Muscle of leg (tissue), 11 donors: Measurements from ENCODE around the gene IDI1. TPM values are rescaled to one million over a fixed set of nuclear protein-coding genes. Genes with fewer than 3 reads are reported as not detected.
A peak's percentile ranks its signal among the peaks of the same experiment; 100 is the strongest.
"Not testable (repeated sequence)": the region's sequence is repeated elsewhere in the genome, so short reads cannot be mapped to it uniquely, and the experiment has no call there.

ENCODE experiments used
- DNase-seq: peaks from one replicate; pipeline ENCODE4 v3.0.0; 2013
- H3K27ac ChIP-seq: one replicate; pipeline ENCODE4 v1.5.1; 2013; ENCODE audit warnings: mild to moderate bottlenecking, low read length, control low read depth
- H3K27me3 ChIP-seq: one replicate; pipeline ENCODE4 v1.6.1; 2013; ENCODE audit warnings: low read length; ENCODE audit not compliant: control insufficient read depth, insufficient read depth
- H3K36me3 ChIP-seq: one replicate; pipeline ENCODE4 v1.6.1; 2013; ENCODE audit warnings: low read length; ENCODE audit not compliant: control insufficient read depth, insufficient read depth
- H3K4me1 ChIP-seq: one replicate; pipeline ENCODE4 v1.6.1; 2013; ENCODE audit warnings: low read length; ENCODE audit not compliant: control insufficient read depth, insufficient read depth
- H3K4me3 ChIP-seq: one replicate; pipeline ENCODE4 v1.5.1; 2013; ENCODE audit warnings: low read length, control low read depth
- H3K9me3 ChIP-seq: replicated peaks from 2 replicates; pipeline ENCODE4 v1.6.1; 2013; ENCODE audit warnings: low read depth, low read length; ENCODE audit not compliant: control insufficient read depth
- WGBS: methylation state at CpG from one replicate; pipeline ENCODE4 v1.1.5; 2013; ENCODE audit warnings: missing lambda C conversion rate; ENCODE audit not compliant: insufficient coverage; 5-methylcytosine and 5-hydroxymethylcytosine counted together
- polyA plus RNA-seq, 8 donors: library from polyadenylated mRNA; unstranded; fragments of 120-200 nt; gene quantifications; one replicate each; pipeline versions ENCODE4 v1.2.1 to v1.2.3, GENCODE V29; 2013; ENCODE audit warnings: inconsistent platforms in 1 of 8, low replicate concordance in 1 of 8; ENCODE audit not compliant: insufficient read length in 8 of 8, insufficient read depth in 1 of 8
- total RNA-seq: library from RNA; stranded (reverse); fragments of 120-200 nt; gene quantifications from one replicate; pipeline ENCODE4 v1.2.4, GENCODE V29; 2013

The IDI1 gene
- total and polyA plus RNA-seq, 9 donors = 29.7 to 55.0 (median 43.9) TPM

DNA sequence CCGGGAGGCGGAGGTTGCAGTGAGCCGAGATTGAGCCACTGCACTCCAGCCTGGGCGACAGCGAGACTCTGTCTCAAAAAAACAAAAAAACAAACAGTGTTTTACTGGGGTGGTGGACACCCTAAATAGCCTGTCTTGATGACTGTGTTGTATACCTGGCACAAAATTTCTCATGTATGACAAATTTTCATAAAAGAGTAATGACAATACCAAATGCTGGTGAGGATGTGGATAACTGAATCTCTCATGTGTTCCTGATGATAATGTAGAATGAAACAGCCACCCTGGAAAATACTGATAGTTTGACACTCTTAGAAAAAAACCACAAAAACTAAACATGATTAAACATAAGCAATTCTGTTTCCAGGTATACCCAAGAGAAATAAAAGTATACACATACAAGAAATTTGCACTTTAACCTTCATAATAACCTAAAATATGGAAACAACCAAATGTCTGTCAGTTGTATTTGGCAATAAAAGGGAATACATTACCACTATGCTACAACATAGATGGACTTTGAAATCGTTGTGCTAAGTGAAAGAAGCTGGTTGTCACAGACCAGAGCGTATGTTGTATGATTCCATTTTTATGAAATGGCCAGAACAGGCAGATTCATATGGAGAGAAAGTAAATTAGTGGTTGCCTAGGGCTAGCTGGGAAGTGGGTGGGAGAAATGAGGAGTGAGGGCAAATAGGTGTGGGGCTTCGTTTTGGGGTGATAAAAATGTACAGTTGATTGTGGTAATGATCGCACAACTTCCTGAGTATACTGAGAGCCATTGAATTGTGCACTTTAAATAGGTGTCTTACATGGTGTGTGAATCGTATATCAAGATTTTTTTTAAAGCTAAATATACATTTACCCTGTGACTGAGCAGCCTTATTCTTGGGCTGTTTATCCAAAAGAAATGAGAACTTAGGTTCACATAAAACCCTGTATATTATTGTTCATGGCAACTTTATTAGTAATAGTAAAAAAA, 19.8 kb upstream of the IDI1 start:
- 79% methylated on average over 4 of the region's 10 CpGs for WGBS
- DNase-seq = no peak
- Histone ChIP-seq H3K9me3 (no peaks in the 10 kb centered on the region), H3K4me3 (no peak overlapping the region), H3K27ac (no peak overlapping the region), H3K4me1 (no peaks in the 10 kb centered on the region), H3K36me3 (peaks cover 2% of the 10 kb centered on the region), H3K27me3 (no peaks in the 10 kb centered on the region)

- H3K27ac ChIP-seq, H3K27me3 ChIP-seq, H3K4me1 ChIP-seq, H3K9me3 ChIP-seq, H3K36me3 ChIP-seq, H3K4me3 ChIP-seq, DNase-seq: not testable (repeated sequence)
- WGBS = 100% methylated on average over 1 of the region's 8 CpGs
Measured at GRCh38 chr10:1066734-1067133, 17.8 kb upstream of the IDI1 start.

DNA sequence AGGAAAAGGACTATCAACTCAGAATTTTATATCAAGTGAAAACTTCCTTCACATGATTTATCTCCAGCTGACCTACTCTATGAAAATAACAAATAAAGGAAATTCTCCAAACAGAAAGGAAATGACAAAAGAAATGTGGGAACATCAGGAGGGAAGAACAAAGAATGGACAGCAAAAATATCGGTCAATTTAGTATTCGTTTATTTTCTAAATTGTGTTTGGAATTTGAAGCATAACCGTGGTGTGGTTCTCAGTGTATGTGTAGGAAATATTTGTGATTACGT, 16.0 kb upstream of the IDI1 start:
- H3K36me3 ChIP-seq = peaks cover 4% of the 10 kb centered on the region
- H3K9me3 ChIP-seq = no peaks in the 10 kb centered on the region
- H3K4me1 ChIP-seq = no peaks in the 10 kb centered on the region
- H3K27me3 ChIP-seq = no peaks in the 10 kb centered on the region
- H3K27ac ChIP-seq = no peak overlapping the region
- H3K4me3 ChIP-seq = no peak overlapping the region
- WGBS = 100% methylated on average over 2 of the region's 4 CpGs
- DNase-seq = no peak

DNA sequence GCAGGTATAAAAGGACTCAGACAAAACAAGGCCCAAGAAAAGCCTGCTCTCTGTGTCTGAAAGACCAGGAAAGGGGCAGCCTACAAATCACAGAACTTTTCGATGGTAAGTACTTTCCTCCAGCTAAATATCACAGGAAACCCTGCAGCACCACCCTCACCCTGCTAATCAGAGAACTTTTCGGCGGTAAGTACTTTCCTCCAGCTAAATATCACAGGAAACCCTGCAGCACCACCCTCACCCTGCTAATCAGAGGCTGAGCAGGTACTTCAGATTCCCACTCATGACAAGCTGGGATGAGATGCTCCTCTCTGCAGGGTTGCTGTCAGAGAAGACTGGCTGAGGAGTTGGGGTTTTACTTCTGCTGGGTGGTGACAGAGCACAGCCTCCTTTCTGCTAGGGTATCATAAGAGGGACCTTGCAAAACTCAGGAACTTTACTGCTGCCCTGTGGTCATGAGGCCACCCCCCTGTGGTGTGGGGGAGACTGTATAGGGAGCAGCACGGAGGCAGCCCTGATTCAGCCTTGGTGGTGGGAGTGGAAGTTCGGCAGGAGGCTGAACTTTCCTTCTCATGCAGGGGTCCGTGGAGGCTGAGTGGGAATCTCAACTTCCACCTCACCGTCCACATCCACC, 14.4 kb upstream of the IDI1 start:
- no peak overlapping the region for H3K4me3 ChIP-seq
- no peaks in the 10 kb centered on the region for H3K4me1 ChIP-seq
- H3K27ac ChIP-seq = no peak overlapping the region
- 80% methylated on average over 1 of the region's 7 CpGs for WGBS
- H3K9me3 ChIP-seq = no peaks in the 10 kb centered on the region
- peaks cover 6% of the 10 kb centered on the region for H3K36me3 ChIP-seq
- no peaks in the 10 kb centered on the region for H3K27me3 ChIP-seq
- no peak for DNase-seq

DNA sequence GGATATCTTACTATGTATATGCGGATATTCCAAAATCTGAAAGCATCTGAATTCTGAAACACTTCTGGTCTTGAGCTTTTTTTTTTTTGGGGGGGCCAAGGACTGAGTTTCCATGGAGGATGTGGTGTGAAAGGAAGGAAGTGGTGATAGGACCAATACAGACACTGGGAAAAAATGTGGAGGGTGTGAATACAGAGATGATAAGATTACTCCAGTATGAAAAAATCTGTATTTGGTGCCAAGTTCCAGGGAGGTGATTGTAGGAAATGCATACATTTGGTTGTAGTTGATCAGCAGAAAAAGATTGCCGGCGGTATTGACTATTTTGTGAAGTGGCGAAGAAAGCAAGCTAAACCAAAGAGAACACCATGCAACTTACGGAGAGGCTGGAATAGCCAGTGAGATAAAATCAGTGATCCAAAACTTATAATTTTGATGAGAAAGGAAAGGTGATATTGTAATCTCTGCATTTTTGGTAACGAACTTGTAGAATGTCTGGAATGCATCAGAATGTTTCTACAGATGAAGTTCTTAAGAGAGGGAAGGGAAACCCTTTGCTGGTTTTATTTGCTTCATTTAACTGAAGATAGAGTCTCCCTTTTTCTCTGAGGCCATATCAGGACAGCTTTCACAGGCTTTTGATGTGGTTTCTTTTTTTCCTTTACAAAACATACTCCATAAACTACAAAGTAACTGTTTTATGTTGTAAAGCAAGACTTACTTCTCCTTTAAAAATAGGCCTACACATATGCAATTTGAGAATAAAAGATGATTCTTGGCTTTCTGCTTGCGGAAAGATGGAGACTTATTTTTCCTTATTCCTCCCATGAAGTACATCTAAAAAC, 13.2 kb upstream of the IDI1 start:
- Histone ChIP-seq H3K36me3 (peaks cover 6% of the 10 kb centered on the region), H3K27me3 (no peaks in the 10 kb centered on the region), H3K4me3 (no peak overlapping the region), H3K9me3 (no peaks in the 10 kb centered on the region), H3K4me1 (peaks cover 9% of the 10 kb centered on the region), H3K27ac (no peak overlapping the region)
- DNase-seq = no peak
- 98% methylated on average over 4 of the region's 7 CpGs for WGBS

DNA sequence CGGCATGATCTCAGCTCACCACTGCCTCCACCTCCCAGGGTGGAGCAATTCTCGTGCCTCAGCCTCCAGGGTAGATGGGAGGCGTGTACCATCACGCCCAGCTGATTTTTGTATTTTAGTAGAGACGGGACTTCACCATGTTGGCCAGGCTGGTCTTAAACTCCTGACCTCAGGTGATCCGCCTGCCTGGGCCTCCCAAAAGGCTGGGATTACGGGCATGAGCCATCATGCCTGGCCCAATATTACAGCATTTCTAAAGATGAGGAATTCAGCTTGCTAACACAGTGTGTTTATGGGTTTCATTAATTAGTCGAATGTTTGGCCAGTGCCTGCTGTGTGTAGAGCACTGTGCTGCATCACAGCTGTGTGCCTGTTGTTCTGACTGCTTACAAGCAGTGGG, 11.0 kb upstream of the IDI1 start:
- peaks cover 6% of the 10 kb centered on the region for H3K36me3 ChIP-seq
- 87% methylated on average over 5 of the region's 8 CpGs for WGBS
- no peak overlapping the region for H3K4me3 ChIP-seq
- H3K9me3 ChIP-seq = no peaks in the 10 kb centered on the region
- H3K27ac ChIP-seq = no peak overlapping the region
- no peaks in the 10 kb centered on the region for H3K27me3 ChIP-seq
- DNase-seq = no peak
- H3K4me1 ChIP-seq = peaks cover 13% of the 10 kb centered on the region

DNA sequence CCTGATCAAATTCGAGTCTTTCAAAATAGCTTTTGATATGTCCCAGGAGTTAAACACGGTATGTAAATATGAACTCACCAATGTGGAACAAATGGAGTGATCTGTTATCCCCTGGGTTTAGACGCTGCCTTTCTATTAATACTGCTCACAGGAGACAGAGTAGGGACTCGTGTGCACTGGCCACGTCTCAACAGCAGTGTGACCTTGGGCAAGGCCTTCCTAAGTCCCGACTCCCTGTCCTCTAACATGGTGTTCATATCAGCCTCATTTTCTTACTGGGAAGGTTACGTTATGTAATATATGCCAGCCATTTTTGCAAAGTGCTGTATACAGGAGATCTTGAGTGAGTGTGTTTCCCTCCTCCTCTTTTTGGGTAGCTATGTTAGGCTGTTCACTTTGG, 9.1 kb upstream of the IDI1 start:
- H3K27me3 ChIP-seq = no peaks in the 10 kb centered on the region
- H3K9me3 ChIP-seq = no peaks in the 10 kb centered on the region
- H3K36me3 ChIP-seq = peaks cover 9% of the 10 kb centered on the region
- whole genome bisulfite sequencing = 69% methylated on average over 2 of the region's 7 CpGs
- no peak for DNase-seq
- no peak overlapping the region for H3K4me3 ChIP-seq
- H3K4me1 ChIP-seq = peaks cover 15% of the 10 kb centered on the region
- no peak overlapping the region for H3K27ac ChIP-seq

GRCh38 chr10:1057106-1057657, 8.3 kb upstream of the IDI1 start:
- Histone ChIP-seq H3K4me1 (peaks cover 15% of the 10 kb centered on the region), H3K4me3 (peak overlapping the region; percentile 98), H3K36me3 (peaks cover 17% of the 10 kb centered on the region), H3K27ac (peak overlapping the region; percentile 96), H3K27me3 (no peaks in the 10 kb centered on the region), H3K9me3 (no peaks in the 10 kb centered on the region)
- peak; percentile 51 for DNase-seq
- 0% methylated on average over 20 of the region's 26 CpGs for WGBS

DNA sequence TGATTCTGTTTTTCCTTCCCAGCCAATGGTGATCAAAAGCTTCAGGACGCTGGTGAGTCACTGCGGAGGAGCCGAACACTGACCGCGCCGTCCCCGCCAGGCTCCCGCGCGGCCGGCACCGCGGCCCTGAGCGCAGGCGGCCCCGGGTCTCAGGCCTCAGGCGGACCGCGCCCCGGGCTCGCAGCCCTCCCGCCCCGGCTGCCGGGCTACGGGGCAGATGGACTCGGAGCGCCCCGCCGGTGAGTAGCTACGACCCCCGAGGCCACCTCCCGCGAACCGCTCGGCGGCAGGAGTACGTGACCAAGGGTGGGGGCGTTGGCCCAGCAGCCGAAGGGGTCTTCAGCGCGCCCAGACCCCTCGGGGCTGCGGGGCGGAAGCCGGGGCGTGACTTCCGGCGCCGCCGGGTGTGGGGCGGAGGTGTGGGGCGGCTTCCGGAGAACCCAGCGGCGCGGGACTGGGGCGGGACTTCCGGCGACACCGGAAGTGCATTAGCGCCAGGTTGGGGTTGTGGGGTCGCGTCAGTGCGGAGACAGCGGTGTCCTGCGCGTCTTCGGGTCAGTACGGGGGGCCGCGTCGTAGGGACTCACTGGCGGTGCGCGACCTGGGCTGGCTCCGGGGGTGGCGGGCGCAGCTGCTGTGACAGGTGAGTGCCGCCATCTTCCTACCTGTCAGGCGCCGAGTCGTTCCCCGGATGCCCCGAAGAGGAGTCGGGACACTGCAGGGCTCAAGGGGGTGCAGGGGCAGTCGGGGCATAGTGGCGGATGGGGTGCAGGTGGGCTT, 7.6 kb upstream of the IDI1 start, which contains the start of gene WDR37:
WDR37 (plus strand) TSS at position 60 of the 780 bp plus-strand sequence. CDS start 15,771 bp downstream, outside the sequence.
- under 1% methylated on average over 86 of the region's 87 CpGs for WGBS
- H3K36me3 ChIP-seq = peaks cover 22% of the 10 kb centered on the region
- H3K27me3 ChIP-seq = no peaks in the 10 kb centered on the region
- H3K27ac ChIP-seq = peak within 1 kb of the TSS; percentile 96
- H3K9me3 ChIP-seq = no peaks in the 10 kb centered on the region
- peak within 1 kb of the TSS; percentile 98 for H3K4me3 ChIP-seq
- DNase-seq = peak; percentile 92
- H3K4me1 ChIP-seq = peaks cover 15% of the 10 kb centered on the region
